Upper lobe of left lung (tissue), 6 donors: ENCODE results near the gene NRGN. TPM values are rescaled to one million over a fixed set of nuclear protein-coding genes. Genes with fewer than 3 reads are reported as not detected.

ENCODE experiments used
- ATAC-seq, 2 donors: fragments of 200-7000 bp; cut with Tn5 transposase; one replicate each; pipeline ENCODE4 v1.9.1; 2022; ENCODE audit warnings: mild to moderate bottlenecking in 2 of 2, moderate library complexity in 2 of 2; ENCODE audit not compliant: low FRiP score in 2 of 2
- DNase-seq, 2 donors: peaks; one replicate each; pipeline ENCODE4 v3.0.0-alpha.2; 2019 to 2020
- H3K27ac ChIP-seq, 4 donors: fragments of 200-600 bp; sonication (generic); one replicate each; pipeline ENCODE4 v1.5.1; 2016 to 2019
- H3K27me3 ChIP-seq, 4 donors: fragments of 200-600 bp; sonication (generic); one replicate each; pipeline ENCODE4 v1.5.1; 2017 to 2019
- H3K36me3 ChIP-seq, 4 donors: fragments of 200-600 bp; sonication (generic); one replicate each; pipeline ENCODE4 v1.5.1; 2016 to 2019
- H3K4me1 ChIP-seq, 4 donors: fragments of 200-600 bp; sonication (generic); one replicate each; pipeline ENCODE4 v1.5.1; 2018 to 2019
- H3K4me3 ChIP-seq, 4 donors: fragments of 200-600 bp; sonication (generic); one replicate each; pipeline ENCODE4 v1.5.1; 2017 to 2019; ENCODE audit warnings: mild to moderate bottlenecking in 2 of 4, moderate library complexity in 1 of 4
- H3K9me3 ChIP-seq, 4 donors: fragments of 200-600 bp; sonication (generic); one replicate each; pipeline ENCODE4 v1.5.1; 2018 to 2019
- CTCF ChIP-seq, 6 experiments: fragments of 450-650 bp in 4 of 6; fragments of 200-600 bp in 2 of 6; sonication (generic) in 2 of 6; IDR thresholded peaks; one replicate each; pipeline ENCODE4 v1.5.1; 2016 to 2019; ENCODE audit warnings: antibody characterized with exemption in 6 of 6
- EP300 ChIP-seq, 4 donors: sonication (generic); formaldehyde crosslinking; IDR thresholded peaks; one replicate each; pipeline ENCODE4 v1.5.1; 2017; ENCODE audit warnings: antibody characterized with exemption in 4 of 4, control low read depth in 2 of 4
- POLR2A ChIP-seq, 4 donors: fragments of 450-650 bp; IDR thresholded peaks; one replicate each; pipeline ENCODE4 v1.5.1; 2016 to 2017; ENCODE audit warnings: antibody characterized with exemption in 4 of 4, mild to moderate bottlenecking in 2 of 4
- POLR2AphosphoS5 ChIP-seq, 2 donors: sonication (generic); formaldehyde crosslinking; IDR thresholded peaks; one replicate each; pipeline ENCODE4 v1.5.1; 2017; ENCODE audit warnings: antibody characterized with exemption in 2 of 2
- WGBS, 2 donors: methylation state at CpG; one replicate each; pipeline ENCODE4 v1.1.5; 2017 to 2018; 5-methylcytosine and 5-hydroxymethylcytosine counted together
- total RNA-seq, 6 donors: library from RNA; depleted of rRNA in 4 of 6; stranded (reverse); fragments of >200 nt in 4 of 6; gene quantifications; one replicate each; pipeline versions ENCODE4 v1.1.0 to v1.2.1, GENCODE V29; 2016 to 2021
- donor health status: DM: no; HTN: no; CAD: no; lungs with moderate emphysema.
- donor health status: DM: no; HTN: yes; CAD: no; lungs with severe emphysema.

The NRGN gene
- total RNA-seq, 6 donors from 2014 or later: 30.9 to 111 (median 77.6) TPM

GRCh38 chr11:124757320-124757719, 17.6 kb downstream of the NRGN start:
- DNase-seq (no peak), ATAC-seq (no peak)
- H3K36me3 ChIP-seq: peaks cover 0 to 52% (median 8%) of the 10 kb centered on the region in 4 donors
- H3K4me3 ChIP-seq: no peak overlapping the region
- WGBS, 2 donors: 62 to 89% methylated on average over 3 of the region's 3 CpGs
- peaks cover 43 to 85% (median 73%) of the 10 kb centered on the region in 4 donors for H3K4me1 ChIP-seq
- no peaks in the 10 kb centered on the region for H3K9me3 ChIP-seq
- peaks cover 0 to 9% (median 5%) of the 10 kb centered on the region in 4 donors for H3K27me3 ChIP-seq
- peak overlapping the region in 2 of 4 donors; percentile 8 to 93 for H3K27ac ChIP-seq
- TF ChIP-seq POLR2AphosphoS5 (IDR thresholded peaks at IDR 0.05): no peak
- TF ChIP-seq EP300 (IDR thresholded peaks at IDR 0.05): no peak
- no peak for TF ChIP-seq CTCF (IDR thresholded peaks at IDR 0.05)
- no peak for TF ChIP-seq POLR2A (IDR thresholded peaks at IDR 0.05)

GRCh38 chr11:124758355-124759265, 18.9 kb downstream of the NRGN start:
- peaks cover 0 to 9% (median 5%) of the 10 kb centered on the region in 4 donors for H3K27me3 ChIP-seq

GRCh38 chr11:124759266-124760204, 19.8 kb downstream of the NRGN start:
- Histone ChIP-seq H3K4me3 (peak overlapping the region; percentile 62 to 84 (median 73)), H3K27me3 (peaks cover 0 to 9% (median 5%) of the 10 kb centered on the region in 4 donors), H3K36me3 (peaks cover 0 to 31% (median 2%) of the 10 kb centered on the region in 4 donors), H3K9me3 (no peaks in the 10 kb centered on the region), H3K27ac (peak overlapping the region; percentile 91 to 97 (median 95)), H3K4me1 (peaks cover 43 to 85% (median 64%) of the 10 kb centered on the region in 4 donors)
- ATAC-seq (peak; percentile 8 to 61), DNase-seq (peak; percentile 47 to 86)
- WGBS, 2 donors: 13 to 22% methylated on average over 16 to 44 of the region's 52 CpGs
- TF ChIP-seq POLR2A (IDR thresholded peaks at IDR 0.05) (peak in 2 of 4 donors; percentile 22 to 30), EP300 (IDR thresholded peaks at IDR 0.05) (peak in 2 of 4 donors; percentile 74 to 81), POLR2AphosphoS5 (IDR thresholded peaks at IDR 0.05) (peak; percentile 71 to 78), CTCF (IDR thresholded peaks at IDR 0.05) (peak in 2 of 6 experiments; percentile 7 to 12)

More at GRCh38 chr11:124758355-124759265, 18.9 kb downstream of the NRGN start:
- 9 to 14% methylated on average over 28 to 53 of the region's 53 CpGs for WGBS, 2 donors
- DNase-seq: peak; percentile 92 to 94
- TF ChIP-seq CTCF (IDR thresholded peaks at IDR 0.05) (peak; percentile 84 to 90 (median 86)), EP300 (IDR thresholded peaks at IDR 0.05) (no peak), POLR2AphosphoS5 (IDR thresholded peaks at IDR 0.05) (peak in 1 of 2 donors; percentile 41), POLR2A (IDR thresholded peaks at IDR 0.05) (no peak)
- peaks cover 34 to 86% (median 72%) of the 10 kb centered on the region in 4 donors for H3K4me1 ChIP-seq
- peak; percentile 79 to 85 for ATAC-seq
- peak overlapping the region; percentile 34 to 80 (median 64) for H3K4me3 ChIP-seq
- H3K9me3 ChIP-seq: no peaks in the 10 kb centered on the region
- peak overlapping the region; percentile 91 to 97 (median 95) for H3K27ac ChIP-seq
- peaks cover 0 to 40% (median 7%) of the 10 kb centered on the region in 4 donors for H3K36me3 ChIP-seq

- H3K4me3 ChIP-seq: peak overlapping the region; percentile 62 to 84 (median 73)
- no peaks in the 10 kb centered on the region for H3K9me3 ChIP-seq
- ATAC-seq (no peak), DNase-seq (peak in 1 of 2 donors; percentile 76)
- peaks cover 0 to 25% (median 1%) of the 10 kb centered on the region in 4 donors for H3K36me3 ChIP-seq
- peaks cover 0 to 9% (median 5%) of the 10 kb centered on the region in 4 donors for H3K27me3 ChIP-seq
- peak overlapping the region; percentile 91 to 97 (median 95) for H3K27ac ChIP-seq
- 6 to 10% methylated on average over 6 to 25 of the region's 25 CpGs for WGBS, 2 donors
- H3K4me1 ChIP-seq: peaks cover 44 to 80% (median 60%) of the 10 kb centered on the region in 4 donors
- TF ChIP-seq EP300 (IDR thresholded peaks at IDR 0.05) (no peak), CTCF (IDR thresholded peaks at IDR 0.05) (no peak), POLR2A (IDR thresholded peaks at IDR 0.05) (no peak), POLR2AphosphoS5 (IDR thresholded peaks at IDR 0.05) (no peak)
Measured at GRCh38 chr11:124760205-124760652, 20.5 kb downstream of the NRGN start.
